HG03565 (cell line): ENCODE data around the gene PER3.

ENCODE experiments used
- ATAC-seq: cut with Tn5 transposase; IDR thresholded peaks from one replicate; pipeline ENCODE4 v1.9.1; 2021; ENCODE audit warnings: mild to moderate bottlenecking, moderate library complexity; ENCODE audit not compliant: unreplicated experiment

Gene PER3

DNA sequence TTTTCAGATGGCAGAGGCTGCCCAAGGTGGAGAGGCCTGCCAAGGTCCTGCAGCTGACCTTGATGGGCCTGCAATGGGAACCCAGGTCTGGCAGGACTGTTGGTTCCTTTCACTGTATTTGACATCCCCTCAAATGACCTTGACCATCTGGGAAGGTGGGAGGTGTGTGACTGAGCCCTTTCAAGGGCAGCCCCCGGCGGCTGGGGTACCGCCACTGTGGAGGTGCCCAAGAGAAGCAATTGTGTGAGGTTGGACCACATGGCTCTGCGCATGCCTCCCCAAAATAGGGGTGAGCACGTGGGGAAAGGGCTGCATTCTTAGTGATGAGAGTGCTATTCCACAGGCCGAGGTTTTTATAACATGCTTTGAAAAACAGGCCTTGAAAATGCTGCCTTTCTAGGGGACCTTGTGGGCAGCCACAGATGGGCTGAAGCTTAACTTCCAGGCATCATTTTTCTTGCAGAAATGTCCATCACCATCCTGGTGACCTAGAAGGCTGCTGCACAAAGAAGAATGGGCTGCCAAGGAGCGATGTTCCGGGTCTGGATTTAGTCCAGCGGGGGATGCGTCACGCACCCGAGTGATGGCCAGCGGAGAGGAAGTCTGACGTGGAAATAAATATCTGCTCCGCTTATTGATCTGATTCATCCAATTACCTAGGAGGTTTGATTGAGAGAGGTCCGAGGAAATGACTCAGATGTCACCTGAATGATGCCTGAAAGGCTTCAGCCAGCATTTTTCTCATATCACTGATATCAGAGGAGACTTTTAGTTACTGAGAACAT lies 85.2 kb downstream of the PER3 start:
- no peak for ATAC-seq

DNA sequence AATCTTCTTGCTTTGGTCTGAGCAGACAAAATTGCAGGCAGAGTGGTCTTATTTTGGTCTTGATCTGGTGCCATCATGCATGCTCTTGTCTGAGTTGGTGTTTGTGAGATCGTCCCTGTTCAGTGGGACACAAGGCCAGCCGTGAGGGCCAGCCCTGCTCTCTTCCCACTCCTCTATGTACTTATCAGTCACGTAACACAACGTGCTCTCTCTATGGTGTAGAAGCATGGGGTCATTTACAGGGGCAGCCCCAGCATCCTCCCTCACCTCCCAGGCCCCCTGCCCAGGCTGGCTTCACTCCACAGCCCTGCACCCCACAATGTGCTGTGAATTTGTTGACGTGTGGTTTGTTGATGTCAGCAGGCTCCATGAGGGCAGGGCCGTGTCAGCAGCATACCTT lies 87.0 kb downstream of the PER3 start:
- no peak for ATAC-seq

DNA sequence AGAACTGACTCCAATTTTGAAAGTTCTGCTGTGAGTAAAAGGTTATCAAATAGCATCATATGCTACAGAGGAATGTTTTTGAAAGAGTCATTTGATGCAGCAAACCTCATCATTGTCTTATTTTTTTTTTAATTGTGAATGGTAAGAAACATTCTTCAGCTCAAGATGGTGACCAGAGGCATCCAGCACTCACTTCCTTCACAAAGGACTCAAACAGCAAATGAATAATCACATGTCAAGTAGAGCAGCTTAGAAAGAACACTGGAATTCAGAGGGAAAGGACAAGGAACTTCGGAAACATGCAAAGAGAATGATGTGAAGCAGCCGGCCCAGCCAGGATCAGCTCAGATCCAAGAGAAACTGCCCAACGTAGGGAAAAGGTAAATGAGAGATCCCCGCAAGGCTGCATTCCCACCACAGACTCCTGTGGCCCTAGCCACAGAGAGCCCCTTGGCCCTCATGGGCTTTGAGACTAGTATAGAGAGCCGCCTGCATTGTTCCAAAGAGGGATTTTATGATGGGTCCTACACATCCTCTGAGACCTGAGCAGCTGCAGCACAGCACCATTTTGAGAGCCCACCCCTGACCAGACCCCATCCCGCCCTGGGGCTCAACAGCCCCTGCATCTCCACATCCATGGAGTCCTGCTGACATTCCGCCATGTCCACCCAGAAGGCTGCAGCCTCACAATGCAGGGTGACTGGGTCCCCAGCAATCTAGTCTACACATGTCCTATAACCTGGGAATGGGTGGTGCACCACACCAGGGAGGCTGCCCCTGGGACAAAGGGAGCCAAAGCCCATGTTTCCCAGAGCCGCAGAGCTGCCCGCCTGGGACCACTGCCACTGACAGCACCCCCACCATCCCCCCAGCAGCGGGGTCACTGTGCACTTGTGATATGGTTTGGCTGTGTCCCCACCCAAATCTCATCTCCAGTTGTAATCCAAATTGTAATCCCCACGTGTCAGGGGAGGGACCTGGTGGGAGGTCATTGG lies 90.0 kb downstream of the PER3 start:
- ATAC-seq, result no peak

DNA sequence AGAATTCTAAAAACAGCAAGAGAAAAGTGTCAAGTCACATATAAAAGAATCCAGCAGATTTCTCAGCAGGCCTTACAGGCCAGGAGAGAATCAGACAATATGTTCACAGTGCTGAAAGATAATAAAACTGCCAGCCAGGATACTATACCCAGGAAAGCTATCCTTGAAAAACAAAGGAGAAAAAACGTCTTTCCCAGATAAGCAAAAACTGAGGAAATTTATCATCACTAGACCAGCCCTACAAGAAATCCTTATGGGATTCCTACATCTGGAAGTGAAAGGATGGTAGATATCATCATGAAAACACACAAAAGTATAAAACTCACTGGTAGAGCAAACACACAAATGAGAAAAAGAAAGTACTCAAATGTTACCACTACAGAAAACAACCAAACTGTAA lies 93.9 kb downstream of the PER3 start:
- no peak for ATAC-seq

DNA sequence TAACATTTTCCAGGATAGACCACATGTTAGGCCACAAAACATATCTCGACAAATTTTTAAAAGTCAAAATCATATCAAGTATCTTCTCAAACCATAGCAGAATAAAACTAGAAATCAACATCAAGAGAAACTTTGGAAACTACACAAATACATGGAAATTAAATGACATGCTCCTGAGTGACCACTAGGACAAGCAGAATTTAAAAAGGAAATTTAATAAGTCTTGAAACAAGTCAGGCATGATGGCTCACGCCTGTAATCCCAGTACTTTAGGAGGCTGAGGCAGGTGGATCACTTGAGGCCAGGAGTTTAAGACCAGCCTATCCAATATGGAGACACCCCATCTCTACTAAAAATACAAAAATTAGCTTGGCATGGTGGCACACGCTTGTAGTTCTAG lies 95.1 kb downstream of the PER3 start:
- ATAC-seq, result no peak

DNA sequence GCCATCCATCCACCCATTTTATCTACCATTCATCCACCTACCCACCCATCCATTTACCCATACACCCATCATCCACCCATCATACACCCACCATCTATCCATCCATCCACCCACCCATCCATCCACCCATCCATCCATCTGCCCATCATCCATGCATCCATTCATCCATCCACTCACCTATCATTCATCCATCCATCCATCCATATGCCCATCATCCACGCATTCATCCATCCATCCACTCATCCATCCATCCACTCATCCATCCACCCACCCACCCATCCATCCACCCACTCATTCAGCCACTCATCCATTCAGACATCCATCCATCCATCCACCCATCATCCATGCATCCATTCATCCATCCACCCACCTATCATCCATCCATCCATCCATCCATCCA lies 100.7 kb downstream of the PER3 start:
- ATAC-seq, result no peak

- no peak for ATAC-seq
Measured at GRCh38 chr1:7885513-7886404, 101.7 kb downstream of the PER3 start.

GRCh38 chr1:7886405-7886745 lies 102.3 kb downstream of the PER3 start:
- no peak for ATAC-seq

DNA sequence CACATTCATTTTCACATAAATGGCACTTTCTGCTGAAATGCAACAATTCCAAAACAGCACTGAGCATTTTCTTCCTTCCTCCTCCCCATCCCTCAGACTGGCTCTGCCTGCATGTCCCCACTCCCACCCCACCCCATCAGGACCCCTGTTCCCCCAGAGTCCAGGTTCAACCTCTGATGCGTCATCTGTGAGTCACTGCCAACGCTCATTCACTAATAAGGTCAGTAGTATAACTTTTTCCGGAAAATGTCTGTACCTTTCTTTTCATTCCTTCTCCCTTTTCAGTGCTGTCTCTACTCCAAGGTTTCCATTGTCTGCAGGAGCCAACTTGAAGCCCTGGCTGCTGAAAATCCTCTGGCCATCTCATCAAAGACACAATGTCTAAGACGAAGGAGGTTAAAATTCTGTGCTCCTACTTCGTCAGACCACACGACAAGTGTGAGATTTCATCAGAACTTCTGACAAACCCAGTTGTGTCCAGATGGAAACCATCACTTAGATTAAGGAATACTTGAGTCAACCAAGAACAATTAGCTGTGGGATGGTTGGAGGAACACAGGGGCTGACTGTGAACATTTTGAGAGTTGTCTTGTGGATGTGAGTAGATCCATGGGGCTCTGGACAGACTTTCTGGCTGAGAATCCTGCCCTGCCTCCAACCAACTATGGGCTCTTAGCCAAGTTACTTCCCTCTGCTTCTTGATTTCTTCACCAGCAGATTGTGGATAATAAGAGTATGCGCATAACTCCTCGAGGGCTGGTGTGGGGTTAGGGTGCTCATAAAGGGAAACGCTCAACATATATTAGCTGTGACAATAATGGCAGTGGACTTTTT lies 104.4 kb downstream of the PER3 start:
- ATAC-seq, result no peak

DNA sequence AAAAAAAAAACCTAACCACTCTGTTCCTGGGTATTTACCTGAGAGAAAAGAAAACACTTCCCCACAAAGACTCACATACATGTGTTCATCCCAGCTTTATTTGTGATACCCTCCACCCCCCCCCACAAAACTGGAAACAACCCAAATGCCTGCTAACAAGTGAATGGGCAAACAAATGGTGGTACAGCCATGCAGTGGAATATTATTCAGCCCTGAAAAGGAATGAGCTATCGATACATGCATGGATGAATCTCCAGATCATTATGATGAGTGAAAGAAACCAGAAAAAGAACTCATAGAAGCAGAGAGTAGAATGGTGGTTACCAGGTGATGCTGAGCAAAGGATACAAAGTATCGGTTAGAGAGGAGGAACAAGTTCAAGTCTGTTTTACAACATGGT lies 106.8 kb downstream of the PER3 start:
- ATAC-seq, result no peak

DNA sequence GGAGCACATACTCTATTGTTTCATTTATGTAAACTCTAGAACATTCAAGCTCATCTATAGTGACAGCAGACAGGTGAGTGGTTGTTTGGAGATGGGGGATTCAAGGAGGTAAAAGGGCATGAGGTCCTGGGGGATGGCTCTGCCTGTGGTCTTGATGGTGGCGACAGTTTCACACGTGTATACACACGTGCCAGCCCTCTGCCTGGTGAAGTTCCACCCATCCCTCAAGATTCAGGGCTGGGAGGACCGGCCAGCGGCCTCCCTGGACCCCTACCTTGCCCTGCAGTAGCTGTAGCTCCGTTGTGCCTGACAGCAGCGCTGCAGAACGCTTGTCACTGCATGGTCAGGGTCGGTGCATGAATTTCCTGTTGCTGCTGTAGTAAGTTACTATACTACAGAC lies 107.7 kb downstream of the PER3 start:
- ATAC-seq, result no peak

DNA sequence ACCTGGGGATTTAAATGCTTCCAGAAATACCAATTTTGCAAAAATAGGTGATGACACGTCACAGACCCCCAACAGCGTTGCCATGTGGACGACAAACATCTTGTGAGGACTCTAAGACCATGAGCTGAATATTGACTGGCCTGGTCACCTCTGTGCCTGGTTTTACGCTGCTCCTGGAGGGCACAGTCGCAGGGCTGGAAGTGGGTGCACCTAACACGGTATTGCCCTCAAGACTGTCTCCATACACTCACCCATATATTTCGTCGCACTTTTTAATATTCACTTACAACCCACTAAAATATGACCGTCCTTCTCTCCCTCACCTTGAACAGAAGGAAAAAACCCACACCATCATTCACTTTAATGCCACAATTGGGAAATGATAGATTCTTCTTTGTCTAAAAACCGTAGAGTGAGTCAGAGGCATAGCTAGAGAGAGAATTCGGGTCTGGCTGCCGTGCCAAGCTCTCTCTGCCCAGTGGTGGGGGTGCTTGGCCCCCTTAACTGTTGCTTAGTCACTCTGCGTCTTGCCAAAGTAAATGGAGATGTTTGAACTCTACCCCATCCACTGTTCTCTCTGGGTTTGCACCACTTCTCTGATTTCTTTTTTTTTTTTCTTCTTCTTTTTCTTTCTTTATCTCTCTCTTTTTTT lies 109.6 kb downstream of the PER3 start:
- ATAC-seq, result no peak
